Neuron (in vitro differentiated cells): ENCODE measurements around the gene FAT4.

Source experiments
- H2AFZ ChIP-seq: one replicate; pipeline ENCODE4 v1.6.1; 2013; ENCODE audit warnings: low read depth, mild to moderate bottlenecking, inconsistent platforms, low read length, moderate library complexity
- H3K27me3 ChIP-seq: one replicate; pipeline ENCODE4 v1.6.1; 2013; ENCODE audit warnings: low read length; ENCODE audit not compliant: insufficient read depth
- H3K36me3 ChIP-seq: one replicate; pipeline ENCODE4 v1.6.1; 2013; ENCODE audit warnings: low read length; ENCODE audit not compliant: insufficient read depth
- H3K4me1 ChIP-seq: one replicate; pipeline ENCODE4 v1.6.1; 2013; ENCODE audit warnings: low read length; ENCODE audit not compliant: insufficient read depth
- H3K4me3 ChIP-seq: 2 replicates; pipeline ENCODE4 v1.5.1; 2013; ENCODE audit warnings: mild to moderate bottlenecking, low read length, moderate library complexity
- H3K9me3 ChIP-seq: one replicate; pipeline ENCODE4 v1.6.1; 2013; ENCODE audit warnings: low read length

The FAT4 gene

DNA sequence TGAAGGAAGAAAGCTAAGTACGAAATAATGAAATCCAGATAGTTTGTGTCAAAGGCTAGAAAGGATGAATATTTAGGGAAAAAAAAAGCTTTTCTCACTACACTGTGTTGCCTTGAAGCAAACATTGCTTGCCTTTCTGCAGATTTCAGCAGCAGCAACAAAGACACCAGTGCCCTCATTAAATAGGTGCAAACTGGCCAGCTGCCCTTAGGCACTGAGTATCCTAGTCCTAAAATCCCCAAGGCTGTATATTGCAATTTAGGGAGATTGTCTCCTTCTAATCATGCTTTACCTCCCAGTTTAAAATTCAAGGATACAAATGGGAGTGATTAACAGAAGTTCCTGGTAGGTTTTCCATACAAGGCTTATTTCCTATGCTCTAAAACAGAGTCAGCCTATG lies 8.6 kb upstream of the FAT4 start:
- no peaks in the 10 kb centered on the region for H3K4me1 ChIP-seq
- peaks cover 2% of the 10 kb centered on the region for H3K9me3 ChIP-seq
- no peaks in the 10 kb centered on the region for H3K36me3 ChIP-seq
- no peaks in the 10 kb centered on the region for H3K27me3 ChIP-seq
- H3K4me3 ChIP-seq = no peak overlapping the region
- H2AFZ ChIP-seq = no peak overlapping the region

DNA sequence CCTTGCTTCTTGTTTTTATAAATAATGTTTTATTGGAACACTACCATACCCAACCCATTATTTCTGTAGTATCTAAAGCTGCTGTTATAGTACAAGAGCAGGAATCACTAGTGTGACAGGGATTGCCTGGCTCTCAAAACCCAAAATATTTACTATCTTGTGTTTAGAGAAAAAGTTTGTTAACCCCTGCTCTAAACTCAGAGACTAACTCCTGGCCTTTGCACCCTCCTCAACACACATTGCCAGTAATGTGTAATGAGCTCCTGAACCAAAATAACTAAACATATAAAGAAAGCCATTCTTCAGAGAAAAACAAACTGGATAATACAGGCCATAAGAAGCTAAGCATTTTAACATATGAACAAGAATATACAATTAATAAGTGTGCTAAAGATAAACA lies 8.2 kb upstream of the FAT4 start:
- H3K4me3 ChIP-seq = no peak overlapping the region
- H3K36me3 ChIP-seq = no peaks in the 10 kb centered on the region

DNA sequence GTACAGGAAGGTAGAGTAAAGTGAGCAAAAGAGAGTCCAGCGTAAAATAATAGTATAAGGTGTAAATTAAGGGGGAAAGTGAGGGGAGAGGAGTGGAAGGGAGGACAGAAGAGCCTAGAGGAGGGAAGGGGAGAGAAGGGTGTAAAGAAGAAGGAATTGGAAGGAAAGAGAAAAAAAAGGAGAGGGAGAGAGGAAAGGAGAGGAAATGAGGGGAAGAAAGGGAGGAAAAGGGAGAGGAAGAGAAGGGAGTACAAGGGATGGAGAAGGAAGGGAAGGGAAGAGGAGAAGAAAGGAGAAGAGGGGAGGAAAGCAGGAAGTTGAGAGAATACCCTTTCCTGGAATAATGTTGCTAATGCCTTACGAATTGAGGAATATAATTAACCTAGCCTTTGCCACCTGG lies 3.3 kb upstream of the FAT4 start:
- Histone ChIP-seq H3K4me3 (no peak overlapping the region), H3K4me1 (peaks cover 8% of the 10 kb centered on the region), H3K27me3 (no peaks in the 10 kb centered on the region), H3K9me3 (peaks cover 2% of the 10 kb centered on the region), H2AFZ (no peak overlapping the region), H3K36me3 (no peaks in the 10 kb centered on the region)

More for the DNA sequence above, 8.2 kb upstream of the FAT4 start:
- H3K4me1 ChIP-seq = no peaks in the 10 kb centered on the region
- H2AFZ ChIP-seq = no peak overlapping the region
- no peaks in the 10 kb centered on the region for H3K27me3 ChIP-seq
- peaks cover 2% of the 10 kb centered on the region for H3K9me3 ChIP-seq

DNA sequence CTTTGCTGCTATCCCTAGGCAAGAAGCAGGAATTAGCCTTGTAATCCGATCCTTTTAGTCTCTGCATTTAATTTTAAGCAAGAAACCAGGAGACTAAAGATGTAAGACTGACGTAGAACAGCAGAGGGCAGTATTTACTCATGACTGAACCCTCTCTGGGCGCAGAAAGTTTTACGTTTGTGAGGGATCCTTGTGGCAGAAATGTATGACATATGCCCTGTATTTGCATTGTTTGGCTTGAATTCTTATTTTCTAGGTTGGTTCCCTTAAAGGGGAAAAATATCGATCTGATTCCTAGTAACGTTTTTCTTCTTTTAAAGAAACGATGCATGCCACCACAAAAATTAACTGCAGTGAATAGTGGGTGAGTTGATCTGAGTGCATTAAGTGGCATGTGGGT lies 1.3 kb upstream of the FAT4 start:
- H3K36me3 ChIP-seq = peaks cover 14% of the 10 kb centered on the region
- H3K4me1 ChIP-seq = peaks cover 19% of the 10 kb centered on the region
- H2AFZ ChIP-seq = no peak overlapping the region
- peak overlapping the region; percentile 80 for H3K4me3 ChIP-seq
- H3K9me3 ChIP-seq = peaks cover 12% of the 10 kb centered on the region
- no peaks in the 10 kb centered on the region for H3K27me3 ChIP-seq

DNA sequence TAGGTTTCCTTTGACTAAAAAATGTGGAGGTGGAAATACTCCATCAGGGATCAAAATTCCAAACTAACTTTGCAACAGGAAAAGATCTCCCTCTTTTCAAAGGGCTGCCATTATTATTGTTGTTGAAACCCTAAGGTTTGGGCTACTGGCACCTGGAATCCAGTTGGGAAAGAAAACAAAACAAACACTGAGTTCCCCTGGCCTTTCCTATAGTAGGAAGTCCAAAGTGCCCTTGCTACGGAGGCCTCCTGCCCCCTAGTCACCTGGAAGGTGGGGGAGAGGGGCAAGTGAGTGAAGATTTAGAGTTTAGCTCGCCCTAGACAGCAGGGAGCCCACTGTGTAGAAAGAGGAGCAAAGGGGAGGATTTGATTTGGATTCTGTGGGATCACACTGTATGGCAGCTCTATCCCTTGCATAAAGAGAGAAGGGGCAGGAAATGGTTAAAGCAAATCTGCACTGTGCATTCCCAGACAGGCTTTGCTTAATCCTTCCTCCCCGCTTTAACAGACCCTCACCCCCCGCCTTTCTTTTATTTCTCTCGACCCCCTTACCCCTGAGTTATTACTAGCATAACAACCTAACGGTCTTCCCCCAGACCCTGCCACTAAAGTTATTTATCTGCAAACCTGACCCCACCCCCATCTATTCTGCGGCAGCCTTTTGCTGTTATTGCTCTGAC lies 627 bp upstream of the FAT4 start:
- peak overlapping the region; percentile 80 for H3K4me3 ChIP-seq
- H2AFZ ChIP-seq = peak overlapping the region; percentile 98
- peaks cover 20% of the 10 kb centered on the region for H3K36me3 ChIP-seq
- peaks cover 16% of the 10 kb centered on the region for H3K9me3 ChIP-seq
- H3K4me1 ChIP-seq = peaks cover 24% of the 10 kb centered on the region
- H3K27me3 ChIP-seq = no peaks in the 10 kb centered on the region

DNA sequence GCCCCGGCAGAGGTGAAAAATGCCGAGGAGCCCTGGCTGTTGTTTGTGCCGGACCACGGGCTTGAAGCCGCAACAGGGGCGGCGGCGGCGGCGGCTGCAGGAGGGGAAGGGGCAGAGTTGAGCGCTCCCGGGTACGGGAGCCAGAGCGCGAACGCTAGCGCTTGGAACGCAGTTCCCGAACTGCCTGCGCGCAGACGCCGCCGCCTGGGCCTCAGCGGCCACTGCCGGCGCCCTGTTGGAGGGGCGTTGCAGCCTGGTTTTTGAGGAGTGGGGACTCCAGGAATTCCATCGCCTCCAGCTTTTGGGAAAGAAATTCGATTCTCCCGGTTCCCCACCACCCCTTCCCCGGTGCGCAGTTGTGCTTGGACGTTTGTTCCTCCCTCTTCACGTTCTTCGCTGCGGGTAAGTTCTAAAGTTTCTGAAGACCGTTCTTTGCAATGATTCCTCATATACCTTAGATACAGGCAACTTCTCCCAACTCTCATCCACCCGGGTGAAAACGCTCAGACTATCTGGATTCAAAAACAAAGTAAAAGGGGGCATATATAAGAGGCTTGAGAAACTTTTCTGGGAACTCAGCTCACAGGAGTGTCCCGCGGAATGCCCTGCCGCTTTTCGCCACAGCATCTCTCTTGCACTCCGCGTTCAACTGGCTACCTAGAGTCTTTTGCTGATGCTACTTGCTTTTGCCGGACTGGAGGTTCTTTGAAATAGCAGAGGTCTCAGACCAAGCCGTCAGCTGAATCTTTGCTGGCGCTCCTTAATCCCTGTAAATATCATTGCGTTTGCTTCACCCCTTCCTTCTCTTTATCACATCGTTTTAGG lies 1.0 kb downstream of the FAT4 start:
- H3K27me3 ChIP-seq = no peaks in the 10 kb centered on the region

DNA sequence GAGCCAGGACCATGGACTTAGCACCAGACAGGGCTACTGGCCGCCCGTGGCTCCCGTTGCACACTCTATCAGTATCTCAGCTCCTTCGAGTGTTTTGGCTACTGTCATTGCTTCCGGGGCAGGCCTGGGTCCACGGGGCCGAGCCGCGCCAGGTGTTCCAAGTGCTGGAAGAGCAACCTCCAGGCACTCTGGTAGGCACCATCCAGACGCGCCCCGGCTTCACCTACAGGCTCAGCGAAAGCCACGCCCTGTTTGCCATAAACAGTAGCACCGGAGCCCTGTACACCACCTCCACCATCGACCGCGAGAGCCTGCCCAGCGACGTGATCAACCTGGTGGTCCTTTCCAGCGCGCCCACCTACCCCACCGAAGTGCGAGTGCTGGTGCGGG lies 1.6 kb downstream of the FAT4 start:
- Histone ChIP-seq H3K4me1 (peaks cover 33% of the 10 kb centered on the region), H3K27me3 (no peaks in the 10 kb centered on the region), H3K9me3 (peaks cover 15% of the 10 kb centered on the region), H3K36me3 (peaks cover 31% of the 10 kb centered on the region), H3K4me3 (peak overlapping the region; percentile 80), H2AFZ (peak overlapping the region; percentile 98)

More for the DNA sequence above, 1.0 kb downstream of the FAT4 start:
- H3K4me1 ChIP-seq = peaks cover 29% of the 10 kb centered on the region
- H2AFZ ChIP-seq = peak overlapping the region; percentile 98
- H3K9me3 ChIP-seq = peaks cover 15% of the 10 kb centered on the region
- H3K4me3 ChIP-seq = peak overlapping the region; percentile 80
- peaks cover 25% of the 10 kb centered on the region for H3K36me3 ChIP-seq

DNA sequence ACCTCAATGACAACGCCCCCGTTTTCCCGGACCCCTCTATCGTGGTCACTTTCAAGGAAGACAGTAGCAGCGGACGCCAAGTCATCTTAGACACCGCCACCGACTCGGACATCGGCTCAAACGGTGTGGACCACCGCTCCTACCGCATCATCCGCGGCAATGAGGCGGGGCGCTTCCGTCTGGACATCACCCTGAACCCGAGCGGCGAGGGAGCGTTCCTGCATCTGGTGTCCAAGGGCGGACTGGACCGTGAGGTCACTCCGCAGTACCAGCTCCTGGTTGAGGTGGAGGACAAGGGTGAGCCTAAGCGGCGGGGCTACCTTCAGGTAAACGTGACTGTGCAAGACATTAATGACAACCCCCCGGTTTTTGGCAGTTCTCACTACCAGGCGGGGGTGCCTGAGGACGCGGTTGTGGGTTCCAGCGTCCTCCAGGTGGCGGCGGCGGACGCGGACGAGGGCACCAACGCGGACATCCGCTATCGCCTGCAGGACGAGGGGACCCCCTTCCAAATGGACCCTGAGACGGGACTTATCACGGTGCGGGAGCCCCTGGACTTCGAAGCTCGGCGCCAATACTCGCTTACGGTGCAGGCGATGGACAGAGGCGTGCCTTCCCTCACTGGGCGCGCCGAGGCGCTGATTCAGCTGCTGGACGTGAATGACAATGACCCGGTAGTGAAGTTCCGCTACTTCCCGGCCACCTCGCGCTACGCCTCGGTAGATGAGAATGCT lies 2.2 kb downstream of the FAT4 start:
- H3K4me1 ChIP-seq = peaks cover 38% of the 10 kb centered on the region
- no peaks in the 10 kb centered on the region for H3K27me3 ChIP-seq
- H3K4me3 ChIP-seq = peak overlapping the region; percentile 80
- H3K36me3 ChIP-seq = peaks cover 33% of the 10 kb centered on the region
- peaks cover 15% of the 10 kb centered on the region for H3K9me3 ChIP-seq
- H2AFZ ChIP-seq = peak overlapping the region; percentile 98

DNA sequence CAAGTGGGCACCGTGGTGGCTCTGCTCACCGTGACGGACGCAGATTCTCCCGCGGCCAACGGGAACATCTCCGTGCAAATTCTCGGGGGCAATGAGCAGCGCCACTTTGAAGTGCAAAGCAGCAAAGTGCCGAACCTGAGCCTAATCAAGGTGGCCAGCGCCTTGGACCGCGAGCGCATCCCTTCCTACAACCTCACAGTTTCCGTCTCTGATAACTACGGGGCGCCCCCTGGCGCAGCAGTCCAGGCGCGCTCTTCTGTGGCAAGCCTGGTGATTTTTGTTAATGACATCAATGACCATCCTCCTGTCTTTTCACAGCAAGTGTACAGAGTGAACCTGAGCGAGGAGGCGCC lies 2.7 kb downstream of the FAT4 start:
- H2AFZ ChIP-seq = no peak overlapping the region
- peak overlapping the region; percentile 80 for H3K4me3 ChIP-seq

DNA sequence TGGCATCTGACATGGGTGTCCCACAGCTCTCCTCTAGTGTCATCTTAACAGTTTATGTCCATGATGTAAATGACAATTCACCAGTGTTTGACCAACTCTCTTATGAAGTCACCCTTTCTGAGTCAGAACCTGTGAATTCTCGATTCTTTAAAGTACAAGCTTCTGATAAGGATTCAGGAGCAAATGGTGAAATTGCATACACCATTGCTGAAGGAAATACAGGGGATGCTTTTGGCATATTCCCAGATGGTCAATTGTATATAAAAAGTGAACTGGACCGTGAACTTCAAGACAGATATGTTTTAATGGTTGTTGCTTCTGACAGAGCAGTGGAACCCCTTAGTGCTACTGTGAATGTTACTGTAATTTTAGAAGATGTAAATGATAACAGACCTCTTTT lies 4.6 kb downstream of the FAT4 start:
- no peaks in the 10 kb centered on the region for H3K27me3 ChIP-seq
- peaks cover 33% of the 10 kb centered on the region for H3K36me3 ChIP-seq
- peak overlapping the region; percentile 1 for H3K4me3 ChIP-seq
- peaks cover 15% of the 10 kb centered on the region for H3K9me3 ChIP-seq
- no peak overlapping the region for H2AFZ ChIP-seq
- peaks cover 47% of the 10 kb centered on the region for H3K4me1 ChIP-seq

More for the DNA sequence above, 2.7 kb downstream of the FAT4 start:
- H3K36me3 ChIP-seq = peaks cover 33% of the 10 kb centered on the region
- no peaks in the 10 kb centered on the region for H3K27me3 ChIP-seq
- peaks cover 15% of the 10 kb centered on the region for H3K9me3 ChIP-seq
- peaks cover 44% of the 10 kb centered on the region for H3K4me1 ChIP-seq

DNA sequence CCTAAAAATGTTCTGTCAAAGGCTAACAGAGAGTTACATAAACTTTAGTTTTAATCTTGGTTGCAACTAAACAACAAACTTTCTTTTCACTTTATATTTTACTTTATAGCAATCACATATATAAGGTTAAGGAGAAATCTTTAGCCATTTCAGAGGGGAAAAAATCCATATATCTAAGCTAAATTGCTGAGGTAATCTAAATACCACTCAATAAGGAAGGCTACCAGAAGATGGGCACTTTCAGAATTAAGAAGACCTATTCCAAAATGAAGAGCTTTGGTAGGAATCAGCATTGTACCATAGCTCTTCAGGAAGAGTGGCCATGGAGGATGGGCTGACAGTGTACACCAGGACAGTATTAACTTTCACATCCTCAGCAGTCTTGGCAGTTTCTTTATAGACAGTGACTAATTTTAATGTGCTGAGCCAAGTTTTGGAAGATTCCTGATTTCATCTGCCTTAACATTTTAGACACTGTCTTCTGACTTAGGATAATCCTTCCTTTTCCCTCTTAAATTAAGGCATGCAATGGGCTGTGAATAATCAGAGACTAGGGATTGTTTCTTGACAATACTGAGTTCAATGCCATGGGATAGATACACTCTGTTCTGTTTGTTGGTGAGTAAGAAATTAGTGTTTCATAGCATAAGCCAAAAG lies 7.1 kb downstream of the FAT4 start:
- H2AFZ ChIP-seq = no peak overlapping the region
- H3K4me3 ChIP-seq = peak overlapping the region; percentile 25
- peaks cover 33% of the 10 kb centered on the region for H3K36me3 ChIP-seq
- H3K9me3 ChIP-seq = peaks cover 15% of the 10 kb centered on the region
- H3K27me3 ChIP-seq = no peaks in the 10 kb centered on the region
- peaks cover 53% of the 10 kb centered on the region for H3K4me1 ChIP-seq

DNA sequence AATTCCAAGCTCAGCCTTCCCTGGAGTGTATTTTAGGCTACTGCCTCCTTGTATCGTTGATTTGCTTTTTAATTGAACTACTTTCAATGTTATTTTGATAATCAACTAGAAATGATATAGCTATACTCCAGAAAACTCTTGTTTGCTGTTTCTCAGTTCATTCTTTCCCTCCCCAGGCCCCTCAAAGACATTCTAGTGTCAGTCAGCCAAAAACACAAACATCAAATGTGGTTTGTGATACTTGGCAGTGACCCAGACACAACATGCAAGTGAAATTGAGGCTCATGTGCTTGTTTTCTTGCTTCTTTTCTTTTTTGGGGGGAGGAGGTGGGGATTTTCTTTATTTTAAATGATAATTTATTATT lies 7.6 kb downstream of the FAT4 start:
- peaks cover 12% of the 10 kb centered on the region for H3K9me3 ChIP-seq
- H3K4me1 ChIP-seq = peaks cover 51% of the 10 kb centered on the region
- H3K36me3 ChIP-seq = peaks cover 31% of the 10 kb centered on the region
- H3K27me3 ChIP-seq = no peaks in the 10 kb centered on the region
- H3K4me3 ChIP-seq = peak overlapping the region; percentile 25
- H2AFZ ChIP-seq = no peak overlapping the region

DNA sequence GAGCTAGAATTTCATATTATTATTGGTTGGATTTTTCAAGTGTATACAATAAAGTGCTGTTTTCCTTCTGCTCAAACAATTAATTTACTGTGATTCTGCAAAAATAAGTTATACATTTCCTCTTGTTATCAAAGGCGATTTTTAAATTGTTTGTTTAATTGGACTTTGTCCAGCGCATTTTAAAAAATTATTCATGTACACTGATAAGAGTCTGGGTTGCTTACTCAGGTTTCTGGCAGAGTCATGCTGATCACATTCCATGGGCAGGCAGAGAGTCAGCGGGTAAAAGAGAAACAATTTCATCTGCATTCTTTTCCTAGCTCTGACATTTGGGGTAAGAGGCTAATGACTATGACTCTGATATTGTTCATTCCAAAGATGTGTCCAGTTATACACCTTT lies 8.9 kb downstream of the FAT4 start:
- Histone ChIP-seq H3K36me3 (peaks cover 18% of the 10 kb centered on the region), H3K4me1 (peaks cover 45% of the 10 kb centered on the region), H3K9me3 (peaks cover 3% of the 10 kb centered on the region), H2AFZ (no peak overlapping the region), H3K27me3 (no peaks in the 10 kb centered on the region), H3K4me3 (peak overlapping the region; percentile 23)
